ENCODE measurements around the gene COL27A1. TPM values are rescaled to one million over a fixed set of nuclear protein-coding genes. Genes with fewer than 3 reads are reported as not detected.

The COL27A1 gene
- total RNA-seq, 2 experiments from 2014 or later: 0.87 to 1.2 TPM

GRCh38 chr9:114146735-114147134, 8.6 kb upstream of the COL27A1 start:
- intact Hi-C loops (cut with DNase I, micrococcal nuclease): no loop called here
- ChIA-PET CTCF (no interaction called here), POLR2A (no interaction called here)
- Mint-ChIP-seq H3K27ac (no peak overlapping the region), H3K4me3 (no peak overlapping the region), H3K36me3 (ENCODE audit: low read depth) (no peaks in the 10 kb centered on the region), H3K9me3 (no peaks in the 10 kb centered on the region), H3K27me3 (peaks cover 66% of the 10 kb centered on the region), H3K4me1 (ENCODE audit: low read depth) (no peaks in the 10 kb centered on the region)
- no peaks in the 10 kb centered on the region for H3K36me3 ChIP-seq (ENCODE audit: insufficient read depth, low read length)
- H3K4me3 ChIP-seq (ENCODE audit: low read length): no peak overlapping the region
- no peaks in the 10 kb centered on the region for H3K9me3 ChIP-seq (ENCODE audit: control insufficient read depth in 1 of 2, insufficient read depth in 1 of 2, low read length in 2 of 2)
- no peak overlapping the region for H3K27ac ChIP-seq (ENCODE audit: low read depth in 1 of 2, low read length in 2 of 2)
- peaks cover 12 to 23% of the 10 kb centered on the region in 2 experiments for H3K27me3 ChIP-seq (ENCODE audit: control insufficient read depth in 1 of 2, insufficient read depth in 2 of 2, low read length in 2 of 2)
- H3K4me1 ChIP-seq (ENCODE audit: insufficient read depth, low read length): no peaks in the 10 kb centered on the region
- ATAC-seq (ENCODE audit: poor library complexity): no peak
- DNase-seq: no peak
- TF ChIP-seq CTCF (IDR thresholded peaks at IDR 0.05): no peak

GRCh38 chr9:114149181-114149580, 6.2 kb upstream of the COL27A1 start:
- Histone ChIP-seq H3K4me3 (ENCODE audit: low read length) (no peak overlapping the region), H3K27ac (ENCODE audit: low read depth in 1 of 2, low read length in 2 of 2) (no peak overlapping the region), H3K9me3 (ENCODE audit: control insufficient read depth in 1 of 2, insufficient read depth in 1 of 2, low read length in 2 of 2) (no peaks in the 10 kb centered on the region), H3K4me1 (ENCODE audit: insufficient read depth, low read length) (peaks cover 9% of the 10 kb centered on the region), H3K27me3 (ENCODE audit: control insufficient read depth in 1 of 2, insufficient read depth in 2 of 2, low read length in 2 of 2) (peaks cover 32 to 46% of the 10 kb centered on the region in 2 experiments), H3K36me3 (ENCODE audit: insufficient read depth, low read length) (no peaks in the 10 kb centered on the region)
- ChIA-PET POLR2A (no interaction called here), CTCF (no interaction called here)
- no peak overlapping the region for H3K4me3 Mint-ChIP-seq
- no peak for ATAC-seq (ENCODE audit: poor library complexity)
- peaks cover 67% of the 10 kb centered on the region for H3K27me3 Mint-ChIP-seq
- DNase-seq: no peak
- no peaks in the 10 kb centered on the region for H3K9me3 Mint-ChIP-seq
- intact Hi-C loops (cut with DNase I, micrococcal nuclease): no loop called here
- no peaks in the 10 kb centered on the region for H3K36me3 Mint-ChIP-seq (ENCODE audit: low read depth)
- H3K4me1 Mint-ChIP-seq (ENCODE audit: low read depth): peaks cover 5% of the 10 kb centered on the region
- TF ChIP-seq CTCF (IDR thresholded peaks at IDR 0.05): no peak
- H3K27ac Mint-ChIP-seq: no peak overlapping the region

GRCh38 chr9:114149765-114150340, 5.5 kb upstream of the COL27A1 start:
- ATAC-seq (ENCODE audit: poor library complexity) (no peak), DNase-seq (no peak)
- Mint-ChIP-seq H3K27ac (no peak overlapping the region), H3K27me3 (peaks cover 71% of the 10 kb centered on the region), H3K4me1 (ENCODE audit: low read depth) (peaks cover 12% of the 10 kb centered on the region), H3K9me3 (no peaks in the 10 kb centered on the region), H3K36me3 (ENCODE audit: low read depth) (no peaks in the 10 kb centered on the region), H3K4me3 (no peak overlapping the region)
- no peak overlapping the region for H3K27ac ChIP-seq (ENCODE audit: low read depth in 1 of 2, low read length in 2 of 2)
- peaks cover 39 to 52% of the 10 kb centered on the region in 2 experiments for H3K27me3 ChIP-seq (ENCODE audit: control insufficient read depth in 1 of 2, insufficient read depth in 2 of 2, low read length in 2 of 2)
- no peaks in the 10 kb centered on the region for H3K36me3 ChIP-seq (ENCODE audit: insufficient read depth, low read length)
- TF ChIP-seq CTCF (IDR thresholded peaks at IDR 0.05): no peak
- ChIA-PET POLR2A (no interaction called here), CTCF (no interaction called here)
- H3K4me3 ChIP-seq (ENCODE audit: low read length): no peak overlapping the region
- intact Hi-C loops (cut with DNase I, micrococcal nuclease): no loop called here
- H3K4me1 ChIP-seq (ENCODE audit: insufficient read depth, low read length): peaks cover 16% of the 10 kb centered on the region
- no peaks in the 10 kb centered on the region for H3K9me3 ChIP-seq (ENCODE audit: control insufficient read depth in 1 of 2, insufficient read depth in 1 of 2, low read length in 2 of 2)
